HG03439 (cell line): ENCODE measurements around the gene RPS21.

Experiments
- ATAC-seq: cut with Tn5 transposase; IDR thresholded peaks from one replicate; pipeline ENCODE4 v1.9.1; 2021; ENCODE audit warnings: mild to moderate bottlenecking, moderate library complexity; ENCODE audit not compliant: unreplicated experiment

RPS21 gene

GRCh38 chr20:62393830-62394229 is 6.9 kb downstream of the RPS21 start:
- no peak for ATAC-seq

- no peak for ATAC-seq
Measured at GRCh38 chr20:62394248-62395245, 7.6 kb downstream of the RPS21 start.

GRCh38 chr20:62395311-62396242 is 8.7 kb downstream of the RPS21 start:
- ATAC-seq = no peak

GRCh38 chr20:62396367-62397239 is 9.7 kb downstream of the RPS21 start:
- ATAC-seq = no peak

GRCh38 chr20:62398120-62398821 is 11.4 kb downstream of the RPS21 start:
- ATAC-seq = no peak

- ATAC-seq = no peak
Measured at GRCh38 chr20:62400021-62400420, 13.1 kb downstream of the RPS21 start.

GRCh38 chr20:62400541-62400940 is 13.6 kb downstream of the RPS21 start:
- ATAC-seq = no peak

- ATAC-seq = no peak
Measured at GRCh38 chr20:62401331-62401779, 14.5 kb downstream of the RPS21 start.

- ATAC-seq = no peak
Measured at GRCh38 chr20:62402456-62403150, 15.7 kb downstream of the RPS21 start.

GRCh38 chr20:62403331-62403730 is 16.4 kb downstream of the RPS21 start:
- no peak for ATAC-seq

- no peak for ATAC-seq
Measured at GRCh38 chr20:62404112-62404665, 17.3 kb downstream of the RPS21 start.

- no peak for ATAC-seq
Measured at GRCh38 chr20:62404761-62405107, 17.8 kb downstream of the RPS21 start.

GRCh38 chr20:62405108-62405980 is 18.4 kb downstream of the RPS21 start:
- no peak for ATAC-seq

GRCh38 chr20:62405981-62406513 is 19.1 kb downstream of the RPS21 start:
- no peak for ATAC-seq

GRCh38 chr20:62406635-62407176 is 19.8 kb downstream of the RPS21 start:
- ATAC-seq = no peak

- ATAC-seq = peak; percentile 68
Measured at GRCh38 chr20:62407221-62407992, 20.5 kb downstream of the RPS21 start, which contains the start of gene CABLES2. Gene CABLES2, minus strand, starts transcription at chr20:62407285. Its CDS starts 9 bp downstream, at chr20:62407276.

- no peak for ATAC-seq
Measured at GRCh38 chr20:62408055-62408454, 21.2 kb downstream of the RPS21 start.
